ENCODE data around the gene NCSTN.

GRCh38 chr1:160309571-160309970, 33.6 kb upstream of the NCSTN start:
- TF ChIP-seq POLR2AphosphoS5 (IDR thresholded peaks at IDR 0.05) (no peak), CTCF (IDR thresholded peaks at IDR 0.05) (no peak), POLR2A (IDR thresholded peaks at IDR 0.05) (no peak), EP300 (IDR thresholded peaks at IDR 0.05) (no peak)

Measured in stomach (tissue), 4 donors.